CD4-positive, alpha-beta T cell (primary cell): ENCODE data around the gene ANO6. TPM values are rescaled to one million over a fixed set of nuclear protein-coding genes. Genes with fewer than 3 reads are reported as not detected.

Source experiments
- ATAC-seq: fragments of 200-7000 bp; cut with Tn5 transposase; one replicate; pipeline ENCODE4 v1.10.0; 2022; ENCODE audit warnings: mild to moderate bottlenecking; ENCODE audit not compliant: poor library complexity
- CTCF ChIA-PET: fragments of 350-600 bp; sonication (Branson Sonifier 250); formaldehyde crosslinking; loops from one replicate; lab custom pipeline; 2021; ENCODE audit warnings: antibody characterized with exemption, inconsistent platforms; lab: Charles Lee
- POLR2A ChIA-PET: fragments of 350-600 bp; sonication (Branson Sonifier 250); formaldehyde crosslinking; loops from one replicate; lab custom pipeline; 2021; ENCODE audit warnings: antibody characterized with exemption, inconsistent platforms; lab: Charles Lee
- DNase-seq, 14 experiments: peaks; one replicate each; pipeline ENCODE4 v3.0.0-alpha.2; 2013 to 2020; ENCODE audit warnings: mixed read lengths in 2 of 14
- H3K27ac ChIP-seq, 2 donors: one replicate each; pipeline versions ENCODE4 v1.5.1 to v1.7.0; 2013; ENCODE audit warnings: low read length in 2 of 2, low read depth in 1 of 2, mild to moderate bottlenecking in 1 of 2
- H3K27me3 ChIP-seq, 2 experiments: 1 replicate in 1 of 2; 2 replicates in 1 of 2; pipeline versions ENCODE4 v1.6.1 to v1.7.0; 2013; ENCODE audit warnings: low read length in 2 of 2, control low read depth in 1 of 2, mild to moderate bottlenecking in 1 of 2, moderate library complexity in 1 of 2; ENCODE audit not compliant: insufficient read depth in 2 of 2, control insufficient read depth in 1 of 2
- H3K36me3 ChIP-seq: one replicate; pipeline ENCODE4 v1.6.1; 2013; ENCODE audit warnings: low read length, control low read depth; ENCODE audit not compliant: insufficient read depth
- H3K4me1 ChIP-seq: one replicate; pipeline ENCODE4 v1.6.1; 2013; ENCODE audit warnings: low read length, control low read depth; ENCODE audit not compliant: insufficient read depth
- H3K4me3 ChIP-seq: one replicate; pipeline ENCODE4 v1.5.1; 2013; ENCODE audit warnings: mild to moderate bottlenecking, low read length, moderate library complexity
- H3K9me3 ChIP-seq, 2 experiments: 1 replicate in 1 of 2; 2 replicates in 1 of 2; pipeline versions ENCODE4 v1.6.1 to v1.7.0; 2013; ENCODE audit warnings: low read length in 2 of 2, mild to moderate bottlenecking in 2 of 2, control low read depth in 1 of 2, moderate library complexity in 1 of 2; ENCODE audit not compliant: control insufficient read depth in 1 of 2, insufficient read depth in 1 of 2
- H3K27ac Mint-ChIP-seq: one replicate; pipeline ENCODE4 v1.8.0; 2020; ENCODE audit warnings: mixed read lengths
- H3K27me3 Mint-ChIP-seq: one replicate; pipeline ENCODE4 v1.8.0; 2021; ENCODE audit warnings: mixed read lengths
- H3K36me3 Mint-ChIP-seq: one replicate; pipeline ENCODE4 v1.8.0; 2021; ENCODE audit warnings: low read depth, mixed read lengths
- H3K4me1 Mint-ChIP-seq: one replicate; pipeline ENCODE4 v1.8.0; 2021; ENCODE audit warnings: low read depth, mixed read lengths
- H3K4me3 Mint-ChIP-seq: one replicate; pipeline ENCODE4 v1.8.0; 2020; ENCODE audit warnings: mild to moderate bottlenecking, mixed read lengths
- H3K9me3 Mint-ChIP-seq: one replicate; pipeline ENCODE4 v1.8.0; 2020; ENCODE audit warnings: mixed read lengths
- CTCF ChIP-seq: fragments of 200-600 bp; IDR thresholded peaks from one replicate; pipeline ENCODE4 v1.8.0; 2022; ENCODE audit warnings: antibody characterized with exemption, mild to moderate bottlenecking
- intact Hi-C, 2 experiments: fragments of 100-400 bp; cut with DNase I in 1 of 2; cut with micrococcal nuclease in 1 of 2; formaldehyde crosslinking; loops; one replicate each; pipeline versions ENCODE4 v1.15.1 to v1.9.0; 2023 to 2025; cut with DNase I, micrococcal nuclease
- total RNA-seq, 174 experiments: library from RNA in 2 of 174; stranded (reverse) in 2 of 174; gene quantifications; one replicate each; pipeline ENCODE4 v1.2.3 and lab custom pipeline; 2021 to 2026

The ANO6 gene
- total RNA-seq, 2 experiments from 2014 or later, result 11.6 to 11.7 TPM

DNA sequence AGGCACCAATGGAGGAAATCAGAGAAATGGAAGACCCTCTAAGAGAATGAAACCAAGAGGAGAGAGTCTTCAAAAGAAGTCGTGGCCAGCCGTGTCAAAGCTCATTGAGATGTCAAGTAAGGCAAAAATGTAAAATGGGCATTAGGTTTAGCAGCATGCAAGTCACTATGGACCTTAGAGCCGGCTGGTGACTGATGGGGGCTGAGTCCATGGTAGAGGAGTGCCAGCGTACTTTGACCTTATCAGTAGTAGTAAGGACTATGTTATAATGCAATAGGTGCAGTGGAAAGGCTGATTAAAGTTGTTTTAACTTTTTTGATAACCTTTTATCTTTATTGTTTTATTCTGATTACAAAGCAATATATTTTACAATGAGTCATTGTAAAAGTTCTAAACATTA, 66.5 kb downstream of the ANO6 start:
- Histone ChIP-seq H3K36me3 (no peaks in the 10 kb centered on the region), H3K27ac (no peak overlapping the region), H3K4me1 (no peaks in the 10 kb centered on the region), H3K27me3 (no peaks in the 10 kb centered on the region), H3K9me3 (no peaks in the 10 kb centered on the region), H3K4me3 (no peak overlapping the region)
- POLR2A ChIA-PET, result no interaction called here
- H3K9me3 Mint-ChIP-seq, result no peaks in the 10 kb centered on the region
- H3K27me3 Mint-ChIP-seq, result no peaks in the 10 kb centered on the region
- TF ChIP-seq CTCF, result no peak
- peaks cover 4% of the 10 kb centered on the region for H3K4me1 Mint-ChIP-seq
- intact Hi-C loops, result no loop called here
- no peak overlapping the region for H3K4me3 Mint-ChIP-seq
- H3K27ac Mint-ChIP-seq, result no peak overlapping the region
- CTCF ChIA-PET, result no interaction called here
- H3K36me3 Mint-ChIP-seq, result peaks cover 38% of the 10 kb centered on the region
- DNase-seq (no peak), ATAC-seq (no peak)

DNA sequence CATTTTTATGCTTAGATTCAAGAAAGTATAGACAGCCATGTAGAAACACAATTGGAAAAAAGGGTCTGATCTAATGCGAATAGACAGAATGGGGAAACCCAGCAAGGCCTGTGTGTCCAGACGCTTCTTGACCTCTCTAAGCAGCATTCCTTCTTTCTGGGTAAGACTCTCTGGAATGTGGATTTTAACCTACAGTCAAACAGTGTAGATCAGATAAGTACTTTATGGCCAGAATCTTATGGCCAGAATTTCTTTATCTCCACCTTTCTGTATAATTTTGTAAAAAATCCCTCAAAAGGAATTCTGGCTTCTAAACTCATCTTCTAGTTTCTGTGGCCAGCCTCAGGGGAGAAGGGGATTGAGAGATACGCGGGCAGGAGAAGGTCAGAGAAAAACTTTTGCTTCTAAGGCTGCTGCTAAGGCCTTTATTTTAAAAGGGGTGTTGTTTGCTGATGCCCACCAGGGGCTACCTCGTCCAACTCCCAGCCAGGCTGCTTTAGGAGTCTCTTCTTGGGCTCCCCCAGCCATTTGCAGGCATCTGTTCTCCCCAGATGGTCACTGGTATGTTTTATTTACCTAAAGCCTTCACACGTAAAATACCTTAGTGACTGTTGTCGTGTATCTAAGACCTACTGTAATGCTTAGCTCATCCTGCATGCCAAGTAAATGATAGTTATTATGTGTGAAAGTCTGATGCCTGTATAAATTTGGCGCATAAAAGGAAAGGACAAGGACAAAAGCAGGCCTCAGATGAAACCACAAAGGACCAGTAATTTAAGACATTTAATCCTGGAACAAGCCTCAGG, 68.4 kb downstream of the ANO6 start:
- Mint-ChIP-seq H3K4me3 (no peak overlapping the region), H3K4me1 (peaks cover 4% of the 10 kb centered on the region), H3K27ac (no peak overlapping the region), H3K27me3 (no peaks in the 10 kb centered on the region), H3K36me3 (peaks cover 33% of the 10 kb centered on the region), H3K9me3 (no peaks in the 10 kb centered on the region)
- intact Hi-C loops, result no loop called here
- POLR2A ChIA-PET, result no interaction called here
- Histone ChIP-seq H3K27ac (no peak overlapping the region), H3K4me1 (no peaks in the 10 kb centered on the region), H3K36me3 (no peaks in the 10 kb centered on the region), H3K27me3 (no peaks in the 10 kb centered on the region), H3K4me3 (no peak overlapping the region), H3K9me3 (no peaks in the 10 kb centered on the region)
- no peak for ATAC-seq
- CTCF ChIA-PET, result no interaction called here
- DNase-seq, result no peak
- no peak for TF ChIP-seq CTCF

DNA sequence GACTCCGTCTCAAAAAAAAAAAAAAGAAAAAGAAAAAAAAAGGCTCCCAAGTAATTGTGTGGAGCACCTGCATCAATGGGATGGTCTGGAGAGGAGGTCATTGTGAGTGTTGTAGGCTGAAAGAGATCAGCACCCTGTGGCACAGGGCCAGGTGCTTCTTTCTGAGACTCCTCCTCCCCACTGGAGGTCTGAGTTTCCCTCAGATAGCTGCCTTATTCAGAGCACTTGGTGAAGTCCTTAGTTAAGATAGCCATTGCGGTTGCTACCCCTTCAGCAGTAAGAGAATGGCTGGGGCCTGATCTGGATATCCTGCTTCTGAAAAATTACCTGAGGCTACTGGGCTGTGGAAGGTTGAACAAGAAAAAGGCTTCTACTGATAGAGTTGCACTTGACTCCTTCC, 69.8 kb downstream of the ANO6 start:
- no peaks in the 10 kb centered on the region for H3K36me3 ChIP-seq
- H3K27ac Mint-ChIP-seq, result no peak overlapping the region
- ChIA-PET POLR2A (interaction anchor here (1.3 kb wide), 1 partner anchor 70 kb away, joined by 6 read pairs; the partner anchor contains the start of gene ANO6), CTCF (no interaction called here)
- DNase-seq (no peak), ATAC-seq (no peak)
- intact Hi-C loops, result no loop called here
- H3K9me3 Mint-ChIP-seq, result no peaks in the 10 kb centered on the region
- no peak overlapping the region for H3K4me3 ChIP-seq
- no peaks in the 10 kb centered on the region for H3K9me3 ChIP-seq
- no peak overlapping the region for H3K27ac ChIP-seq
- H3K36me3 Mint-ChIP-seq, result peaks cover 19% of the 10 kb centered on the region
- no peaks in the 10 kb centered on the region for H3K27me3 Mint-ChIP-seq
- H3K4me1 Mint-ChIP-seq, result peaks cover 4% of the 10 kb centered on the region
- TF ChIP-seq CTCF, result no peak
- no peaks in the 10 kb centered on the region for H3K27me3 ChIP-seq
- H3K4me3 Mint-ChIP-seq, result no peak overlapping the region
- no peaks in the 10 kb centered on the region for H3K4me1 ChIP-seq
